ENCODE data around the gene UBE2I. TPM values are rescaled to one million over a fixed set of nuclear protein-coding genes. Genes with fewer than 3 reads are reported as not detected.

UBE2I gene
- total and polyA plus RNA-seq, 4 donors: 19.4 to 23.9 (median 22.5) TPM

- DNase-seq (ENCODE audit: low spot score): no peak
- Histone ChIP-seq H3K4me1 (ENCODE audit: control insufficient read depth in 4 of 4, insufficient read depth in 4 of 4, low read length in 3 of 4) (peaks cover 5 to 35% (median 25%) of the 10 kb centered on the region in 4 donors), H3K9me3 (ENCODE audit: control insufficient read depth in 4 of 4, low read length in 3 of 4) (no peaks in the 10 kb centered on the region), H3K4me3 (ENCODE audit: low read depth in 1 of 3, low read length in 3 of 3) (no peak overlapping the region), H3K27ac (ENCODE audit: low read depth in 1 of 2, low read length in 2 of 2) (peak overlapping the region; percentile 76 to 88), H3K36me3 (ENCODE audit: control insufficient read depth in 4 of 4, insufficient read depth in 3 of 4, low read depth in 1 of 4, low read length in 3 of 4) (no peaks in the 10 kb centered on the region), H3K9ac (ENCODE audit: low read depth in 1 of 2, low read length in 2 of 2) (peak overlapping the region; percentile 45 to 50), H3K27me3 (ENCODE audit: control insufficient read depth in 4 of 4, insufficient read depth in 4 of 4, low read length in 3 of 4) (no peaks in the 10 kb centered on the region)
- 26% methylated on average over 12 of the region's 12 CpGs for WGBS
- TF ChIP-seq HNF4A (conservative IDR thresholded peaks at IDR 0.05) (peak in 1 of 2 donors; percentile 25), NR2F2 (IDR thresholded peaks at IDR 0.05) (no peak)
Measured at GRCh38 chr16:1299868-1300203, 9.6 kb upstream of the UBE2I start.

GRCh38 chr16:1300664-1301476 lies 8.6 kb upstream of the UBE2I start:
- Histone ChIP-seq H3K4me3 (ENCODE audit: low read depth in 1 of 3, low read length in 3 of 3) (peak overlapping the region in 1 of 3 donors; percentile 33), H3K9me3 (ENCODE audit: control insufficient read depth in 4 of 4, low read length in 3 of 4) (no peaks in the 10 kb centered on the region), H3K36me3 (ENCODE audit: control insufficient read depth in 4 of 4, insufficient read depth in 3 of 4, low read depth in 1 of 4, low read length in 3 of 4) (no peaks in the 10 kb centered on the region), H3K27ac (ENCODE audit: low read depth in 1 of 2, low read length in 2 of 2) (peak overlapping the region; percentile 37 to 76), H3K27me3 (ENCODE audit: control insufficient read depth in 4 of 4, insufficient read depth in 4 of 4, low read length in 3 of 4) (no peaks in the 10 kb centered on the region), H3K4me1 (ENCODE audit: control insufficient read depth in 4 of 4, insufficient read depth in 4 of 4, low read length in 3 of 4) (peaks cover 5 to 35% (median 25%) of the 10 kb centered on the region in 4 donors), H3K9ac (ENCODE audit: low read depth in 1 of 2, low read length in 2 of 2) (no peak overlapping the region)
- WGBS: 10% methylated on average over 42 of the region's 42 CpGs
- peak; percentile 81 for DNase-seq (ENCODE audit: low spot score)
- TF ChIP-seq FOXA2 (IDR thresholded peaks at IDR 0.05): no peak
- no peak for TF ChIP-seq SP1 (IDR thresholded peaks at IDR 0.05)
- TF ChIP-seq CTCF (IDR thresholded peaks at IDR 0.05; ENCODE audit: low read depth, low read length, missing input control): peak; percentile 80
- TF ChIP-seq TAF1 (conservative IDR thresholded peaks at IDR 0.05): no peak
- TF ChIP-seq REST (IDR thresholded peaks at IDR 0.05): no peak
- no peak for TF ChIP-seq RXRA (IDR thresholded peaks at IDR 0.05)
- peak; percentile 15 for TF ChIP-seq YY1 (IDR thresholded peaks at IDR 0.05)
- TF ChIP-seq HNF4A (conservative IDR thresholded peaks at IDR 0.05): no peak
- no peak for TF ChIP-seq ATF3 (IDR thresholded peaks at IDR 0.05)
- no peak for TF ChIP-seq GABPA (IDR thresholded peaks at IDR 0.05 in 1 of 2, conservative IDR thresholded peaks at IDR 0.05 in 1 of 2)
- no peak for TF ChIP-seq NR2F2 (IDR thresholded peaks at IDR 0.05)
- peak; percentile 56 to 79 for TF ChIP-seq RAD21 (IDR thresholded peaks at IDR 0.05)
- TF ChIP-seq HNF4G (IDR thresholded peaks at IDR 0.05): no peak
- TF ChIP-seq MAX (IDR thresholded peaks at IDR 0.05): no peak
- no peak for TF ChIP-seq FOXA1 (IDR thresholded peaks at IDR 0.05)
